ENCODE data around the gene RNF10.
"Not testable (repeated sequence)": the region's sequence is repeated elsewhere in the genome, so short reads cannot be mapped to it uniquely, and the experiment has no call there.

Gene RNF10

DNA sequence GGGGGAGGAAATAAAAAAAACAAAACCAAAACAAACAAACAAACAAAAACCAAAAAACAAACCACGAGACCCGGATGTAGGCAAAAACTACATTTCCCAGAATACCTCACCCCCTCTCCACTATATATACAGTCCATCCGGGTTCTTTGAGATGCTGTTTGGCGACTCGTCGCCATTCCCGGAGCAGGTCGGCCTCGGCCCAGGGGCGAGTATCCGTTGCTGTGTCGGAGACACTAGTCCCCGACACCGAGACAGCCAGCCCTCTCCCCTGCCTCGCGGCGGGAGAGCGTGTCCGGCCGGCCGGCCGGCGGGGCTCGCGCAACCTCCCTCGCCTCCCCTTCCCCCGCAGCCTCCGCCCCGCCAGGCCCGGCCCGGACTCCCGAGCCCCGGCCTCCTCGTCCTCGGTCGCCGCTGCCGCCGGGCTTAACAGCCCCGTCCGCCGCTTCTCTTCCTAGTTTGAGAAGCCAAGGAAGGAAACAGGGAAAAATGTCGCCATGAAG, at the start of gene RNF10:
TSS of gene RNF10 (plus strand) at position 154 of the 500 bp plus-strand sequence. CDS start 456 bp downstream, outside the sequence.
- DNase-seq (ENCODE audit: low read depth), result peak; percentile 80

DNA sequence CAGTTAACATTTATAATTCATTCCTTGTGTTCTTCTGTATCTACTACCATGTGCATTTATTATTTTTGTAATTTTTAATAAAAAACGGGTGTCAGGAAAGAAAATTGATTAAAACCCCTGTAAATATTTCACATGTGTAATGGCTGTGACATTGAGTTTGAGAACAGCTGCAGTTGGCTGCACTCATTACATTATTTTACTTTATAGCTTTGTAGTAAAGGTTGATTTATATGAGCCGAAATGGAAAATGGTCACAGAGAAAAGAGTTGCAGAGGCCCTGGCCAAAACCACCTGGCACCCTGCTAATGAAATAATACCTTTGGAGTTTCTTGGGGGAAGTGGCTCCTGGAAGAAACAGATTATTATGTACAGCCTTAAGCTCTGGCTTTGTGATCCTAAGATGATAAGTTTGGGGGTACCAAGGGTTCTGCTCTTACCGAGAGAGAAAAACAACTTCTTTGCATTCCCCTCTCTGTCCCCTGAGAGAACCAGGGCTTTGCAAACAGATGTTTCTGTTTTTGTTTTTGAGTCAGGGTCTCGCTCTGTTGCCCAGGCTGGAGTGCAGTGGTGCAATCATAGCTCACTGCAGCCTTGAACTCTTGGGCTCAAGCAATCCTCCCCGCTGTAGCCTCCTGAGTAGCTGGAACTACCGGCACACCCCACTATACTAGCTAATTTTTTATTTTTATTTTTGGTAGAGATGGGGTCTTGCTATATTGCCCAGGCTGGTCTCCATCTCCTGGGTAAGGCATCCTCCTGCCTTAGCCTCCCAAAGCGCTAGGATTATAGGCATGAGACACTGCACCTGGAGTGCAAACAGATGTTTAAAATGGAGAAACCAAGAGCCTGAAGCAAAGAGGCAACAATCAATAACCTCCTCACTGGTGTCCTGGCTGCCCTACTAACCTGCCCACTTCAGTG, 47.9 kb upstream of the RNF10 start:
- DNase-seq (ENCODE audit: low read depth), result no peak

DNA sequence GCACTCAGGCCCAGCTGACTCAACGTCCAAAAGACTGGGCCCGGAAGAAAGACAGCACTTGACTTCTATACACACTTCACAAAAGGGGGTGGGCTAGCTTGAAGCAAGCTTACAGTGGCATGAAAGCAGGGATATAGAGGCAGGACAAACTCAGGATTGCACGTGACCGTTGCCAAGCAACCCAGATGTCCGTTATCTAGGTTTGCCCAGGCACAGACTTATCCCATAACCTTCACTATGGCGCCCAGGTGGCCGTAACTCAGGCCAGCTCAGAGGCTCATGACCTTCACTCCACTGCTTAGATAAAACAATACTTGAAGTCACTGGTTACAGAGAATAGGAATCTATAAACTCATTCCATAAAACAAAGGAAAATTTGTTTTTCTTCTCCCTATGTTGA, 46.6 kb upstream of the RNF10 start:
- DNase-seq (ENCODE audit: low read depth), result not testable (repeated sequence)

DNA sequence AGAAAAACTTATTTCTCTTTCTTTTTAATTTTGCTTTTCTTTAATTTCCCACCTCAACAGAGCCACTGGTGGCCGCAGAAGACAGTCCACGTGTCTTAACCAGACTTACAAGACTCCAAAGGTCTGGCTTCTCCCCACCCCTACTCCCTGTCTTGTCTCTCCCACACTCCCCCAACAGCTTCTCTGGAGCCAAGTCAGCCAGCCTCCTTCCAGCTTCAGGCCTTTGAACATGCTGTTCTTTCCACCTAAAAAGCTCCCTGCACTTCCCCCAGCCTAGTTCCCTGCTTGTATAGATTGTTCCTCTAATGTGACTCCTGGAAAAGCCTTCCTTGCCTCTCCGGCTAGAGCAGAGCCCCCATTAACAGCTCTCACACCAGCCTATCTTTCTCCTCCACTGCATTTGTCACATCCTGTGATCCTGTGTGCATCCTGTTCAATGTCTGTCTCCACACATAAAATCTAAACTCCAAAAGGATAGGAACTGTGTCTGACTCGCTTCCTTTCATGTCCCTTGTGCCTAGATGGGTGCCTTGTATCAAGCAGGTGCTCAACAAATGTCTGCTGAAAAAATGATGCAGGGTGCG, 46.0 kb upstream of the RNF10 start:
- DNase-seq (ENCODE audit: low read depth), result no peak

DNA sequence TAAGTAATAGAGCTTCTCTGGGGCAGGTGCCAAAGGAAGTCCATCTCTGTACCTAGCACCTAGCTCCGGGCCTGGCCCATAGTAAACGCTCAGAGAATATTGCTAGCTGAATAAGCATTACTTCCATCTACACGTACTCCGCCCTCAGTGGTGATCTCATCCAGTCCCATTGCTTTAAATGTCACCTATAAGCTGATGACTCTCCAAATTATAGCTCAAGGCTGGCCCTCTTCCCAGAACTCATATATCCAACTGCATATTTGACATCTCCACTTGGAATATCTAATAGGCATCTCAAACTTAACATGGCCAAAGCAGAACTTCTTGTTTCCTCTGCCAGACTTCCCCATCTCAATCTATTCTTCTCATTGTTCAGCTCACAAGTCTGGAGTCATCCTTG, 45.1 kb upstream of the RNF10 start:
- DNase-seq (ENCODE audit: low read depth), result no peak

DNA sequence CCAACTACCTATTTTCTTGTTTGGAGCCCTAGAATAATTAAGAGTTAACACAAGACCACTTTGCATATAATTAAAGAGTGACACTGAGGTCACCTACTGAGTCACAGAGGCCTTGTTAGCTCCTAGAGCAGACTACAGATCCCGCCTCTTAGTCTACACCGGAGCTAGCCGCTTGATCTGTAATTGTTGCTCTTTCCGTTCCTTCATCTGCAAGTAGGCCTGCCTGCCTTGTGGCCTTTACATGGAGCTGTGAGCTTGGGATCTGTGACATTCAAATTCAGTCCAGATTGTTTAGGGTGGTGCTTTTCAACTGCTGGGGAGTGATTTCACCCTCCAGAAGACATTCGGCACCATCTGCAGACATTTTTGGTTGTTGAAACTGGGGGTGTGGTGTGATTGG, 43.8 kb upstream of the RNF10 start:
- no peak for DNase-seq (ENCODE audit: low read depth)

DNA sequence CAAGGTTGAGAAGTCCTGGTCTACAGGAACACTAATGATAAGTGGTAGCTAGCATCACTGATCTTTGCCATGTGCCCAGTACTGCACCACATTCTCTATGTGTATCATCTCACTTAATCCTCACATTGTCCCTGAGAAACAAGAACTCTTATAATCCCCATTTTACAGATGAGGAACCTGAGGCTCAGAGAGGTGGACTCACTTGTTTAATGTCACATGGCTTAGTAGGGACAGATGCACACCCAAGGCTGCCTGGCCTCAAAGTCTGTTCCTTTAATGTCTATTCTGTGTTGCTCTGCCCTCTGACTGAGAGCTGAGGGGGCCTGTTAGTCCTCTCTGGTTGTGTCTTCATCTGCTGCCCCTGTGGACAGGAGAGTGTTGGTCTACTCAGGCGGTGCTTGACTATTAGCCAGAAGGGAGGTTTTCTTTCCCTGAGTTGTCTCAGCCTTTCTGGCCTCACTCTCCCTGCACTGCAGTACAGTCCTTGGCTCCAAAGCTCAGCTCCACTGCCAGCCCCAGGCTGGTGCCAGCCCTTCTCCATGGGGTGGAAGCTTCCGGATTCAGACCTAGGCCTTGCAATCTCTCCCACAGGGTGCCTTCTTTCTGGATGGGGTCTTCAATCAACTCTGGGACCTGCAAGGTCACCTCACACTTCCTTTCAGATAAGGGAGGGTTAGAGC, 43.2 kb upstream of the RNF10 start:
- DNase-seq (ENCODE audit: low read depth), result no peak

DNA sequence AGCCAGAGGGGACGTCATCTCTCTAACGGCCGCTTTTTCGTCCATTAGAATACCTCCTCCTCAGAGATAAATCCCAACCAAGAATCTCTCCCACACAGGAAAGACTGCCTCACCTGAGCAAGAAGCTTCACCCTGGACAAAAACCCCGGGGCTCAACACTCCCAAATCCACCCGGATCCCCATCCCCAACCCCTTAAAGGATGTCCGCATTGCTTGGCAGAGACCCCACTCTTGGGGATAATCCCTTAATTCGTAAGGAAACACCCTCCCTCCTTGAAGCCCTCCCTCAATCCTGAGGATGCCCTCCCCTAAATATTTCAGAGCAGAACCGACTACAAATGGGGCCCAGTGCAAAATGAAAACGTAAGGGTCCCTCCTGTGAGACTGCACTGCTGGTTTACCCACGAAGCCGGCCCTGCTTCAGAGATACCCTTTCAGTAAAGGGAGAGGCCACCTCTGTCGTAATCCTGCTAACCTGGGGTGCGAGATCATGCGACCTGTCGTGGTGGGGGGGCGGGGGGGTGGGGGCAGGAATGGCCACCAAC, 38.9 kb upstream of the RNF10 start:
- no peak for DNase-seq (ENCODE audit: low read depth)

DNA sequence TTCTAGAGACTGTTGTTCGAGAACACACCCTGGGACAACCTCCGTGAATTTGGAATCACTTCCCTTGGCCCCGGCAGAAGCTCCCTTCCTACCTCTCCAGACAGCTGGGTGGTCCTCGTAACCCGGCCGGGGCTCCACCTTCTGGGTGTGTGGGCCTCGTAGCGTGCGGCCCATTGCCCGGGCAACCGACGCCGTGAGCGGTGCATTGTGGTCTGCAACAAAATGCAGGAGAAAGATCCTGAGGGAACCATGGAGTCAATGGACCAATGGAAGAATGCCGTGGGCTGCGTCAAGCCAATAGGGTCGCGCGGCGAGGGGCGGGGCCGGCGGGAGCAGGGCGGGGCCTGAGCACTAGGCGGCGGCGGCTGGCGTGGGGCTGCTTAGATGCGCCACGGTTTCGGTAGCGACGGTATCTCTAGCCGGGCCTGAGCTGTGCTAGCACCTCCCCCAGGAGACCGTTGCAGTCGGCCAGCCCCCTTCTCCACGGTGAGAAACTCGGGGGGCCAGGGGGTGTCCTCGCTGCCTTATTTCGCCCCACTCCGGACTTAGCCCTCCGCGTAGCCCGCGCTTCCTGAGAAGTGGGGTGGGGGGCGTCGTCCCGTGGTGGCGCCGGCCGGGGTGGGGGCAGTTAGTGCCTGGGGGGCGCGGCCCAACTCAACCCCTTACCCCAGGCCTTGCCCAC, 38.3 kb upstream of the RNF10 start, which contains the start of gene DYNLL1:
TSS of gene DYNLL1 (plus strand) at position 383 of the 682 bp plus-strand sequence. CDS start 309 bp downstream, outside the sequence.
- peak; percentile 93 for DNase-seq (ENCODE audit: low read depth)

DNA sequence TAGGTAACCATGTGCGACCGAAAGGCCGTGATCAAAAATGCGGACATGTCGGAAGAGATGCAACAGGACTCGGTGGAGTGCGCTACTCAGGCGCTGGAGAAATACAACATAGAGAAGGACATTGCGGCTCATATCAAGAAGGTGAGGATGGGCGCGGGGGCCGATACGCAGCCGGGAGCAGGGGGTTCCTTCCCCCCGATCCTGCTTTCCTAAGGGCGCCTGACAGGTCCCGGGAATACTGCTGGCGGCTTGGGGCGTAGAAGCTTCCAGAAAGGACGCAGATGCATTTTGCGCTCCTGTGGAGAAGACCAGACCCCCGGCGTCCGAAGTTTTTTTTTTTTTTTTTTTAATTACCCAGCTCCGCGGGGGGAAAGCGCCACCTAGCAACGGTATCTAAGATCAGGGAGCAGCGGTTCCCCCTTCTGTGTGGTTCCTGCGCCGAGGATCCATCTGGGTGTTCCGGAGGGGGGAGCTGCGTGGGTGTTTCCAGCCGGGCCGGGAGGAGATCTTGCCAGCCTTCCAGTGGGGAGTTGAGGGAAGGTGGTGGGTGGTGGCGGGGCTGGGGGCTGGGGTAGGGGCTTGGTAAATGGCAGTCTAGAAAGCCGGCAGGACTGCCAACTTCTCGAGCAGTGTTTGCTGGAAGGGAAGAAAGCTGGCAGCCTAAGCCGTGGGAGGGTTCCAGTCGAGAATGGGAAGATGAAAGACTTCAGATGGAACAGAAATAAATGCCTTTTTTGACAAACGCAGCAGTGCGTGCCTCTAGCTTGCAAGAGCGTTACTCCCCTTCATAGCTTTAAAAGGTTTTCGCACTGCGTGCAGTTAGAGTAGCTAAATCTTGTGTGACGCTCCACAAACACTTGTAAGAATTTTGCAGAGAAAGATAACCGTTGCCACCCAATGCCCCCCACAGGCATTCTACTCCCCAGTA, 37.5 kb upstream of the RNF10 start:
- DNase-seq (ENCODE audit: low read depth), result peak; percentile 66

DNA sequence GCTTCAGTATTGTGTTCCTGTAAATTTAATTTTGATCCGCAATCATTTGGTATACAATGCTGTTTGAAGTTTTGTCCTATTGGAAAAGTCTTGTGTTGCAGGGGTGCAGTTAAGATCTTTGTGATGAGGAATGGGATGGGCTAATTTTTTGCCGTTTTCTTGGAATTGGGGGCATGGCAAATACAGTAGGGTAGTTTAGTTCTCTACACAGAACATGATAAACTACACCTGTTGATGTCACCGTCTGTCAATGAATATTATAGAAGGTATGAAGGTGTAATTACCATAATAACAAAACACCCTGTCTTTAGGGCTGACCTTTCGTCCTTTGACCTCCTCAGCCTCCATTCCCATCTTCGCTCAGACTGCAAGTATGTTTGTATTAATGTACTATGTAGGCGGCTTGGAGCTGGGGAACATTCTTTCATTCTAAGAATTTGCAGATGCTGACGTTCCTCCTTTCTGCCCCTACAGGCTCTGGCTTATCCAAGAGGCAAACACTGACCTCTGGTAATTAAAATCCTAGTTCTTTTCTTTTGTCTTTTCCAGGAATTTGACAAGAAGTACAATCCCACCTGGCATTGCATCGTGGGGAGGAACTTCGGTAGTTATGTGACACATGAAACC, 36.5 kb upstream of the RNF10 start:
- peak; percentile 43 for DNase-seq (ENCODE audit: low read depth)

DNA sequence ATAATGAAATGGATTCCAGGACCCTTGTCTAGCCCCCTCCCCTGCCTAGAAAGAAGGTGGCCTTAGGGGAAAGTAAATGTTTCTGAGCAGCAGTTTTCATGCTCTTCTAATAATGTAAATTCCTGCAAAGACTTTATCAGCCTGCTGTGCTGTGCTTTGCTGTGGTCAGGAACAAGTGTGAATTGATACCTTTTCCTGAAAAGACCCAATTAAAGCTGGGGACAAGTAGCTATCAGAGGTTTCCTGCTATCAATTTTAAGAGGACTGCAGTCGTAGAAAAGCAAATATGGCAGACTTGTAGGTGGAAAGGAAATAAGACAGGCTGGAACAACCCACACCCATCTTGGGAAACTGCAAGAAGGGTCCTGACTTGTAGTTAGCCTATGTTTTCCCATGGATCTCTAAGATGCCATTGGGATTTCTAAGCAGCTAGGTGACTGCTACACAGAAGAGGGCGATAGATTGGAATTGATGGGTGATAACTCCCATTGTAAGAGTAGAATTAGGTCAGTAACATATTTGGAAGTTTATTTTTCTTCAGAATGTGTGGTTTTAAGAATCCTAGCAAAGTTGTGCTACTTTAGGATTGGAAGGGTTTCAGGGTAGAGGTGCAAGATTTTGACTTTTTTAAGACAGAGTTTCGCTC, 35.2 kb upstream of the RNF10 start:
- no peak for DNase-seq (ENCODE audit: low read depth)

DNA sequence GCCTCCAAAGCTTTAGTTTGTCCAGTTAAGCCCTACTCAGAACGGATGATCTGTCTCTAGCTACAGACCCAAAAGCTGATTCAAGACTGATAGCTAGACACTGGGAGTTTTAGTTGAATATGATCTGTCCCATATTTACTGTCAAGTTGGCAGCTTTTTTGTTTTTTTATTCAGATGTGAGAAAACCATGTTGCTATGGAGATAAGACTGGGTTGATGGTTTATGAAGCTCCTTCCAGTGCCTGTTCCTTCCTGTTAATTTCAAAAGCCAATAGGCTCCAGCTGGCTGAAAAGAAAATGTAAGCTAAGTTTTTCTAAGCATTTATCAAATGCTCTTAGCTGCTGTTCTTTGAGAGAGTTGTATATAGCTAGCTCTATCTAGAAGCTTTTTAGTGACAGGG, 33.6 kb upstream of the RNF10 start:
- peak; percentile 17 for DNase-seq (ENCODE audit: low read depth)

DNA sequence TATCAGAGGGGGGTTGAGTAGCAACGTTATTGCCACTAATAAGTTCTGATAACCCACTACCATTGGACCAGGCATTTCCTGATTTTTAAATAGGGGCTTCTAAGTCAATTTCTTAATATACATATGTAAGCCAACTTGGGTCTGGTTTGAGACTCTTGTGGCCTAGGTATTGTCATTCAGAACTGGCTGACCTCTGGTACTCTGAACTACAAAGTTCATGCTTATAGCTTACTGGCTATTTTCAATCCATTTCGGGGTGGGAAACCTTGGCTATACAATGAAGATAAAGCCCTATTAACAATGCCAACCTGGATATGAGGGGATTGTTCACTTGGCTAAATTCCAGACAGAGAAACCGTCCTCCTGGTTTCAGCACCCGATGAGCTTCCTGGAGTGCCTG, 29.6 kb upstream of the RNF10 start:
- no peak for DNase-seq (ENCODE audit: low read depth)

DNA sequence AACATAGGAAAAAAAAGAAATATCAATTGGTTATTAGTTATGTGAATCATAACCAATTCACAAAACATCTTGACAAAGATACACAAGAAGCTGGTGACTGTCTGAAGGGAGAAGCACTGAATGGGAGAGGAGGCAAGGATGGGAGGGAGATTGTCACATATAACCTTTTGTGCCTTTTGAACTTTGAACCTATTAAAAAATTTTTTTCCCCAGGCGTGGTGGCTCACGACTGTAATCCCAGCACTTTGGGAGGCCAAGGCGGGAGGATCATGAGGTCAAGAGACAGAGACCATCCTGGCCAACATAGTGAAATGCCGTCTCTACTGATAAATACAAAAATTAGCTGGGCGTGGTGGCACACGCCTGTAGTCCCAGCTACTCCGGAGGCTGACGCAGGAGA, 25.6 kb upstream of the RNF10 start:
- DNase-seq (ENCODE audit: low read depth), result no peak

DNA sequence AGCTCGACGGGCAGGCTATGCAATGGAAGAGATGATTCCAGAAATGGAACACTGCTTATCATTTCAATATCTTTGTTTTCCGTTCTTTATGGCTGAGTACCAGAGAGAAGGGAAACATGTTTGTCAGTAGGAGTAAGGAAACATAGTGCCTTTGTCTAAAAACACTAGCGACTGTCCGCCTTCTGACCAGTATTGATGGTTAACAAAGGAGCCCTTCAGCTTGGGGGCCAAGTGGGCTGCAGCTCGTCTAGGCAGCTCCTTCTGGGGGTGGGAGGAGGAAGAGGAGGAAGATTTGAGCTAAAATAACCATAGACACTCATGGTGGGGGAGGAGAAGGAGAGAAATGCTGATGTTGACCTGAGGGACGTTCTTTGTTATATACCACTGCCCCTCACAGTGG, 20.2 kb upstream of the RNF10 start:
- DNase-seq (ENCODE audit: low read depth), result no peak

DNA sequence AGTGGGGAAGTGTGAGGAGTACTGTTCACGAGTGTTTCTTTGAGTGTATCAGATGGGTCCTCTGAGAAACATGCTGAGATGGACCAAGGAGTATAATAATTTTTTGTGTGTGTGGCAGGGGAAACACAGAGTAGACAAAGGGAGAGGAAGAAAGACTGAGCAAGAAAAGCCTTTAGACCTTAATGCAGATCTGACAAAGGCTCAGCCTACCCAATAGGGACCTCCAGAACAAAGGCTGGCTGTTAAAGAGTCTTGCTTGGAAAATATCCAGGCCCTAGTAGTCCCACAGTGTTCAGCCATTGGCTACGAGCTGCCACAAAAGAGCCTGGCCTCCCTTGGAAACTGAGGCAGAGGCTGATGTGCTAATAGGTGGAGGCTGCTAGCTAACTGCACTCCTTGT, 18.7 kb upstream of the RNF10 start:
- DNase-seq (ENCODE audit: low read depth), result no peak

DNA sequence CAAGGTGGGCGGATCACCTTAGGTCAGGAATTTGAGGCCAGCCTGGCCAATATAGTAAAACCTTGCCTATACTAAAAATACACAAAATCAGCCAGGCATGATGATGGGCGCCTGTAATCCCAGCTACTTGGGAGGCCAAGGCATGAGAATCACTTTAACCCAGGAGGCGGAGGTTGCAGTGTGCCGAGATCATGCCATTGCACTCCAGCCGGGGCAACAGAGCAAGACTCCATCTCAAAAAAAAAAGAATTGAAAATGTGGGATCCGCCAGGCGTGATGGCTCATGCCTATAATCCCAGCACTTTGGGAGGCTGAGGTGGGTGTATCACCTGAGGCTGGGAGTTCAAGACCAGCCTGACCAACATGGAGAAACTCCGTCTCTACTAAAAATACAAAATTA, 14.8 kb upstream of the RNF10 start:
- DNase-seq (ENCODE audit: low read depth), result not testable (repeated sequence)

DNA sequence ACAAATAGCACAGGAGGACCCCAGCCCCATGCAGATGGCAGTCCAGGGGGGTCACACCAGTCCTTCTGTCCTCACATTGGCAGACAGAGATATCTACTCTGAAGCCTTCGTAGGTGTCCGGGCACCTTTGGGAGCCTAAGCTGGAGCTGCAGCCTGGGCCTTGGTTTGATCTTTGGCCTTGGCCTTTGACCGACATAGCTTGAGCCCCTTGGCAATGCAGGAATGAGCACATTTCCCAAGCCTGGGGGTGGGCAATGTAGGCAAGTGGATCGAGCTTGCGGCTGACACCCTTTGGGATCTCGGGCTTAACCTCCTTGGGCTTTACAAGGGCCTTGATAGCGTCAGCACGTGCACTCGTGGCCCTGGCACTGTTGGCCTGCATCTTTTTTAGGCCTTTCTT, 11.6 kb upstream of the RNF10 start:
- DNase-seq (ENCODE audit: low read depth), result no peak

All from iris pigment epithelial cell (primary cell).